ENCODE results near the gene HYCC1. TPM values are rescaled to one million over a fixed set of nuclear protein-coding genes. Genes with fewer than 3 reads are reported as not detected.
A peak's percentile ranks its signal among the peaks of the same experiment; 100 is the strongest.

Gene HYCC1
- total RNA-seq (2021; ENCODE audit: unreplicated experiment) (52.3 TPM), Bru-seq, nascent RNA (percentile 84 among the genes with signal in this experiment), BruChase-seq, experiment 1, labeled RNA remaining after a 2-hour chase (percentile 90 among the genes with signal in this experiment), BruChase-seq, experiment 2, labeled RNA remaining after a 6-hour chase (percentile 87 among the genes with signal in this experiment)
- polyA plus RNA-seq (2012; ENCODE audit: insufficient read length): 17.2 TPM
- long read RNA-seq, full-length matches to known transcripts: 47 of 65 reads
- long read RNA-seq, partial matches to known transcripts: 3 of 65 reads
- long read RNA-seq, other reads (novel, unspliced or antisense): 15 of 65 reads

DNA sequence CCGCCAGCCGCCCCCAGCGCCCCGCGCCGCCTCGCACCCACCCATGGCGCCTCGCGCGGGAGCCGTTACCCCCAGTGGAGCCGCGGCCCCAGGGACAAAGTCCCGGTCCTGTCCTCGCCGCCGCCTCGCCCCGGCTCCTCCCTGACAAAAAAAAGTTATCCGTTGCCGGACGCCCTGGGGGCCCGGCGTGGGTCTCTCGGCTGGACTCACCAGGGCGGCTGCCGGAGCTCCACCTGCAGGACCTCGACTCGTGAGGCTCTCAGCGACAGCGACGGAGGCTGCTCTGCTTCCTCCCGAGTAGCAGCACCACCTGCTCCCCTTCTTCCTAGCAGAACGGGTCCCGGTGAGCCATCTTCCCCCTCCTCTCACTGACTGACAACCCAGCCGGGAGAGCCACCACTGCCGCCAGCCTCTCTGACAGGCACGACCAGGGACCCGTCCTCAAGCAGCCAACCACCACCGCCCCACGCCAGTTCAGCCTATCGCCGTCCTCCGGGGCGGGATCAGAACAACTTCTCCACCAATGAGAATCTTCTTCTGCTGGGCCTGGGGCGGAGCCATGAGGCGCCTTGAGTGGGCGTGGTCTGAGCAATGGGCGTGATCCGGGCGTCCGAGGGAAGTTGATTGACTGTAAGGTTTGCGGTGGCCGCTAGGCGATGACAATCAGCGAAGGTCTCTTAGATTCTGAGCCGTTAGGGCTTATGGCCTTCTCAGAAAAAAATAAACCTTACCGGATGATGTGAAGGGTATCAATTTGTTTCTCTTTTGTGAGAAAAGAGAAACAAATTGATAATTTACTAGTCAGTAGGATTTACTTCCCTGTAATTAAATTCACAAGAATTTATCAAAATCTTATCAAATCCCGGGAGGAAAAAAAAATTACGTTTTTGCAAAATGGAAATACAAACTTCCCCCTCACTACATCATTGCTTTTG lies at the start of gene HYCC1:
HYCC1 (minus strand) TSS at position 416 of the 935 bp plus-strand sequence. CDS start 23,019 bp downstream, outside the sequence.
- peak; percentile 100 for ATAC-seq
- Histone ChIP-seq H3K27ac (ENCODE audit: low read length) (peak within 1 kb of the TSS; percentile 80), H3K4me3 (ENCODE audit: low read depth in 2 of 2, low read length in 2 of 2) (peak within 1 kb of the TSS; percentile 75 to 85), H3K27me3 (ENCODE audit: control insufficient read depth, insufficient read depth, low read length) (no peaks in the 10 kb centered on the region), H3K36me3 (ENCODE audit: control insufficient read depth, insufficient read depth, low read length) (no peaks in the 10 kb centered on the region; the same call in 1 of the 2 replicates), H3K9me3 (ENCODE audit: control insufficient read depth, insufficient read depth, low read depth, low read length) (no peaks in the 10 kb centered on the region), H3K4me1 (ENCODE audit: control insufficient read depth, insufficient read depth, low read length) (peaks cover 16% of the 10 kb centered on the region)
- ChIA-PET POLR2A (no interaction called here), CTCF (no interaction called here)
- peak; percentile 98 for DNase-seq (ENCODE audit: low read depth, low spot score)
- TF ChIP-seq SIN3A (IDR thresholded peaks at IDR 0.05; ENCODE audit: borderline replicate concordance, insufficient read depth, low read depth, low read length) (peak; percentile 93), POLR2AphosphoS5 (IDR thresholded peaks at IDR 0.05; ENCODE audit: low read depth, low read length) (peak; percentile 91)
- TF ChIP-seq, protein P1, sequence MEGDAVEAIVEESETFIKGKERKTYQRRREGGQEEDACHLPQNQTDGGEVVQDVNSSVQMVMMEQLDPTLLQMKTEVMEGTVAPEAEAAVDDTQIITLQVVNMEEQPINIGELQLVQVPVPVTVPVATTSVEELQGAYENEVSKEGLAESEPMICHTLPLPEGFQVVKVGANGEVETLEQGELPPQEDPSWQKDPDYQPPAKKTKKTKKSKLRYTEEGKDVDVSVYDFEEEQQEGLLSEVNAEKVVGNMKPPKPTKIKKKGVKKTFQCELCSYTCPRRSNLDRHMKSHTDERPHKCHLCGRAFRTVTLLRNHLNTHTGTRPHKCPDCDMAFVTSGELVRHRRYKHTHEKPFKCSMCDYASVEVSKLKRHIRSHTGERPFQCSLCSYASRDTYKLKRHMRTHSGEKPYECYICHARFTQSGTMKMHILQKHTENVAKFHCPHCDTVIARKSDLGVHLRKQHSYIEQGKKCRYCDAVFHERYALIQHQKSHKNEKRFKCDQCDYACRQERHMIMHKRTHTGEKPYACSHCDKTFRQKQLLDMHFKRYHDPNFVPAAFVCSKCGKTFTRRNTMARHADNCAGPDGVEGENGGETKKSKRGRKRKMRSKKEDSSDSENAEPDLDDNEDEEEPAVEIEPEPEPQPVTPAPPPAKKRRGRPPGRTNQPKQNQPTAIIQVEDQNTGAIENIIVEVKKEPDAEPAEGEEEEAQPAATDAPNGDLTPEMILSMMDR (IDR thresholded peaks at IDR 0.05): peak; percentile 81
- TF ChIP-seq, protein P2, sequence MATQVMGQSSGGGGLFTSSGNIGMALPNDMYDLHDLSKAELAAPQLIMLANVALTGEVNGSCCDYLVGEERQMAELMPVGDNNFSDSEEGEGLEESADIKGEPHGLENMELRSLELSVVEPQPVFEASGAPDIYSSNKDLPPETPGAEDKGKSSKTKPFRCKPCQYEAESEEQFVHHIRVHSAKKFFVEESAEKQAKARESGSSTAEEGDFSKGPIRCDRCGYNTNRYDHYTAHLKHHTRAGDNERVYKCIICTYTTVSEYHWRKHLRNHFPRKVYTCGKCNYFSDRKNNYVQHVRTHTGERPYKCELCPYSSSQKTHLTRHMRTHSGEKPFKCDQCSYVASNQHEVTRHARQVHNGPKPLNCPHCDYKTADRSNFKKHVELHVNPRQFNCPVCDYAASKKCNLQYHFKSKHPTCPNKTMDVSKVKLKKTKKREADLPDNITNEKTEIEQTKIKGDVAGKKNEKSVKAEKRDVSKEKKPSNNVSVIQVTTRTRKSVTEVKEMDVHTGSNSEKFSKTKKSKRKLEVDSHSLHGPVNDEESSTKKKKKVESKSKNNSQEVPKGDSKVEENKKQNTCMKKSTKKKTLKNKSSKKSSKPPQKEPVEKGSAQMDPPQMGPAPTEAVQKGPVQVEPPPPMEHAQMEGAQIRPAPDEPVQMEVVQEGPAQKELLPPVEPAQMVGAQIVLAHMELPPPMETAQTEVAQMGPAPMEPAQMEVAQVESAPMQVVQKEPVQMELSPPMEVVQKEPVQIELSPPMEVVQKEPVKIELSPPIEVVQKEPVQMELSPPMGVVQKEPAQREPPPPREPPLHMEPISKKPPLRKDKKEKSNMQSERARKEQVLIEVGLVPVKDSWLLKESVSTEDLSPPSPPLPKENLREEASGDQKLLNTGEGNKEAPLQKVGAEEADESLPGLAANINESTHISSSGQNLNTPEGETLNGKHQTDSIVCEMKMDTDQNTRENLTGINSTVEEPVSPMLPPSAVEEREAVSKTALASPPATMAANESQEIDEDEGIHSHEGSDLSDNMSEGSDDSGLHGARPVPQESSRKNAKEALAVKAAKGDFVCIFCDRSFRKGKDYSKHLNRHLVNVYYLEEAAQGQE (IDR thresholded peaks at IDR 0.05; ENCODE audit: insufficient read depth in 1 of 2, low read depth in 2 of 2, low read length in 1 of 2): no peak
- intact Hi-C loops (cut with micrococcal nuclease; ENCODE audit: unreplicated experiment): no loop called here
- in situ Hi-C loops (cut with HindIII; ENCODE audit: low pct_unique_long_range_greater_than_20kb, low sequenced_read_pairs): no loop called here
- no TSS peak for BruUV-seq (replicated peaks)

DNA sequence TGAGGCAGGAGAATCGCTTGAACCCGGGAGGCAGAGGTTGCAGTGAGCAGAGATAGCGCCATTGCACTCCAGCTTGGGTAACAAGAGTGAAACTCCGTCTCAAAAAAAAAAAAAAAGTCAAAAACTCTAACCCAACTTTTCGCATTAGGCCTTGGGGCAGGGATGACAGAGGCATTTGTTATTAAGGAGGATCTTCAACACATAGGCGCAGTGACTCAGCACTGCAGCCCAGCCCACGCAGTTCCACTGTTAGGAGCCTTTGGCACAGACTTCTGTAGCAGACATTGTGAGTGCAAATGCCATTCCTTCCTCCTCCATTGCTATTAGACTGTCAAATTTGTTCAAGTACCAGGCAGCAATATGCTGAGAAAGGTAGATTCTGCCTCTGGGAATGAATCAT lies 48.5 kb upstream of the HYCC1 start:
- intact Hi-C loops (cut with micrococcal nuclease; ENCODE audit: unreplicated experiment) (no loop called here), in situ Hi-C loops (cut with HindIII; ENCODE audit: low pct_unique_long_range_greater_than_20kb, low sequenced_read_pairs) (no loop called here)
- Histone ChIP-seq H3K36me3 (ENCODE audit: control insufficient read depth, insufficient read depth, low read length) (no peaks in the 10 kb centered on the region), H3K4me3 (ENCODE audit: low read depth in 2 of 2, low read length in 2 of 2) (no peak overlapping the region), H3K27me3 (ENCODE audit: control insufficient read depth, insufficient read depth, low read length) (no peaks in the 10 kb centered on the region), H3K27ac (ENCODE audit: low read length) (no peak overlapping the region), H3K9me3 (ENCODE audit: control insufficient read depth, insufficient read depth, low read depth, low read length) (no peaks in the 10 kb centered on the region), H3K4me1 (ENCODE audit: control insufficient read depth, insufficient read depth, low read length) (no peaks in the 10 kb centered on the region)
- POLR2A ChIA-PET: interaction anchor here (0.6 kb wide), 1 partner anchor 47 kb away, joined by 3 read pairs; no protein-coding TSS in a partner anchor
- ATAC-seq: no peak
- BruUV-seq (replicated peaks): no TSS peak
- CTCF ChIA-PET: no interaction called here
- no peak for DNase-seq (ENCODE audit: low read depth, low spot score)
- TF ChIP-seq, protein P1 (IDR thresholded peaks at IDR 0.05): no peak
- TF ChIP-seq TCF7L2 (IDR thresholded peaks at IDR 0.05; ENCODE audit: low read depth, low read length) (no peak), POLR2AphosphoS5 (IDR thresholded peaks at IDR 0.05; ENCODE audit: low read depth, low read length) (no peak), SIN3A (IDR thresholded peaks at IDR 0.05; ENCODE audit: borderline replicate concordance, insufficient read depth, low read depth, low read length) (no peak)
- TF ChIP-seq, protein P2 (IDR thresholded peaks at IDR 0.05; ENCODE audit: insufficient read depth in 1 of 2, low read depth in 2 of 2, low read length in 1 of 2): no peak

All from Panc1 (cell line).